A673 (cell line): ENCODE results near the gene GRID1.

Experiments
- CTCF ChIP-seq: fragments of 300-800, 200-600 bp; sonication (generic); conservative IDR thresholded peaks from 2 replicates; pipeline ENCODE4 v1.5.1; 2017; ENCODE audit warnings: low read depth, mild to moderate bottlenecking, antibody characterized with exemption, low read length, moderate library complexity, mixed read lengths
- EZH2 ChIP-seq: fragments of 200-600 bp; sonication (generic); IDR thresholded peaks from 2 replicates; pipeline ENCODE4 v1.6.1; 2017; ENCODE audit warnings: borderline replicate concordance, low read depth, mild to moderate bottlenecking, mixed read lengths, antibody characterized with exemption, low read length; ENCODE audit not compliant: poor library complexity, severe bottlenecking

GRCh38 chr10:86139066-86139657 lies 227.4 kb downstream of the GRID1 start:
- TF ChIP-seq CTCF = peak; percentile 57
- TF ChIP-seq EZH2 = no peak
